DND-41 (cell line): ENCODE results near the gene ALCAM.

ENCODE experiments used
- CTCF ChIP-seq: IDR thresholded peaks from 2 replicates; pipeline ENCODE4 v1.5.1; 2012; ENCODE audit warnings: borderline replicate concordance, low read length, moderate library complexity, mild to moderate bottlenecking; ENCODE audit not compliant: poor library complexity, severe bottlenecking; ENCODE audit errors: extremely low read depth
- EZH2 ChIP-seq: IDR thresholded peaks from 3 replicates; pipeline ENCODE4 v1.6.1; 2012; ENCODE audit warnings: borderline replicate concordance, low read depth, mild to moderate bottlenecking, moderate library complexity, low read length, inconsistent platforms; ENCODE audit not compliant: severe bottlenecking

- TF ChIP-seq EZH2 (no peak), CTCF (no peak)
Measured at GRCh38 chr3:105511031-105511430, 144.3 kb downstream of the ALCAM start.
